GM12878 (cell line): Measurements from ENCODE around the gene DNAH3. TPM values are rescaled to one million over a fixed set of nuclear protein-coding genes. Genes with fewer than 3 reads are reported as not detected.

Experiments
- ATAC-seq: fragments of 200-7000 bp; cut with Tn5 transposase; 3 replicates; pipeline ENCODE4 v1.9.1; 2020; ENCODE audit warnings: mild to moderate bottlenecking, moderate library complexity
- BruUV-seq: library from RNA; stranded (reverse); fragments of 400-500 nt; replicated peaks from 2 replicates; lab custom pipeline; 2021; lab: Mats Ljungman, UMichigan
- CTCF ChIA-PET: fragments of 300-600 bp; sonication (Branson Sonifier 250); formaldehyde crosslinking; extraction: SDS; loops from one replicate; lab custom pipeline; 2021; ENCODE audit warnings: inconsistent platforms; lab: Yijun Ruan, JAX
- POLR2A ChIA-PET: fragments of 350-600 bp; formaldehyde crosslinking; extraction: SDS; loops from one replicate; lab custom pipeline; 2021; ENCODE audit warnings: inconsistent platforms; lab: Charles Lee
- RAD21 ChIA-PET: fragments of 300-600 bp; sonication (Branson Sonifier 250); formaldehyde crosslinking; loops from one replicate; lab custom pipeline; 2023; ENCODE audit warnings: antibody characterized with exemption; ENCODE audit not compliant: unreplicated experiment; lab: Charles Lee
- SMC1A ChIA-PET: fragments of 300-600 bp; sonication (Branson Sonifier 250); formaldehyde crosslinking; loops from one replicate; lab custom pipeline; 2023; ENCODE audit not compliant: unreplicated experiment, uncharacterized antibody; lab: Charles Lee
- DNase-seq: peaks from one replicate; pipeline ENCODE4 v3.0.0-alpha.2; 2011; ENCODE audit warnings: low read depth, low spot score
- FAIRE-seq: peaks from 3 replicates; lab custom pipeline; 2011; peaks lifted over from hg19 to GRCh38; lab: Jason Lieb, UNC
- H2AFZ ChIP-seq: 2 replicates; pipeline ENCODE4 v1.6.0; 2011; ENCODE audit warnings: low read depth, low read length, control low read depth; ENCODE audit not compliant: control insufficient read depth
- H3K27ac ChIP-seq: 2 replicates; pipeline ENCODE4 v1.5.1; 2011; ENCODE audit warnings: control low read depth; ENCODE audit not compliant: control insufficient read depth, insufficient read depth
- H3K27me3 ChIP-seq, 2 experiments: replicated peaks in 1 of 2; 2 replicates each; pipeline versions ENCODE4 v1.6.0 to v1.6.1; 2011; ENCODE audit warnings: low read length in 1 of 2; ENCODE audit not compliant: control insufficient read depth in 2 of 2, insufficient read depth in 2 of 2
- H3K36me3 ChIP-seq, 2 experiments: 2 replicates each; pipeline ENCODE4 v1.5.1; 2011; ENCODE audit warnings: low read length in 1 of 2; ENCODE audit not compliant: control insufficient read depth in 2 of 2, insufficient read depth in 2 of 2
- H3K4me1 ChIP-seq: 2 replicates; pipeline ENCODE4 v1.6.1; 2011; ENCODE audit warnings: mild to moderate bottlenecking, low read length, moderate library complexity, mixed read lengths; ENCODE audit not compliant: control insufficient read depth, insufficient read depth
- H3K4me2 ChIP-seq: 2 replicates; pipeline ENCODE4 v1.6.0; 2011; ENCODE audit warnings: control low read depth; ENCODE audit not compliant: control insufficient read depth, insufficient read depth
- H3K4me3 ChIP-seq: fragments of 200-600 bp; sonication (generic); 2 replicates; pipeline ENCODE4 v1.5.1; 2016
- H3K79me2 ChIP-seq: 2 replicates; pipeline ENCODE4 v1.6.0; 2011; ENCODE audit warnings: low read length; ENCODE audit not compliant: control insufficient read depth, insufficient read depth
- H3K9ac ChIP-seq: 2 replicates; pipeline ENCODE4 v1.8.0; 2011; ENCODE audit warnings: low read length, control low read depth, mixed read lengths; ENCODE audit not compliant: control insufficient read depth, insufficient read depth
- H3K9me3 ChIP-seq: replicated peaks from 3 replicates; pipeline ENCODE4 v1.5.1; 2011; ENCODE audit warnings: mild to moderate bottlenecking, low read length; ENCODE audit not compliant: control insufficient read depth, insufficient read depth
- H4K20me1 ChIP-seq: 2 replicates; pipeline ENCODE4 v1.6.0; 2011; ENCODE audit not compliant: control insufficient read depth, insufficient read depth
- BACH1 ChIP-seq: fragments of 450-650 bp; IDR thresholded peaks from 2 replicates; pipeline ENCODE4 v1.6.1; 2017; ENCODE audit warnings: mild to moderate bottlenecking, borderline replicate concordance
- CBX3 ChIP-seq: fragments of 200-600 bp; sonication (generic); IDR thresholded peaks from 2 replicates; pipeline ENCODE4 v1.6.1; 2016; ENCODE audit warnings: low read depth, borderline replicate concordance
- CREM ChIP-seq: IDR thresholded peaks from 2 replicates; pipeline ENCODE4 v1.6.1; 2014; ENCODE audit warnings: antibody characterized with exemption, low read depth
- DPF2 ChIP-seq: fragments of 450-650 bp; IDR thresholded peaks from 2 replicates; pipeline ENCODE4 v1.6.1; 2017; ENCODE audit warnings: mild to moderate bottlenecking
- IRF4 ChIP-seq: IDR thresholded peaks from 2 replicates; pipeline ENCODE4 v1.6.1; 2011; ENCODE audit warnings: low read depth, low read length
- KLF5 ChIP-seq: fragments of 450-650 bp; IDR thresholded peaks from 2 replicates; pipeline ENCODE4 v1.6.1; 2014; ENCODE audit warnings: mild to moderate bottlenecking; ENCODE audit not compliant: partially characterized antibody
- MYB ChIP-seq: fragments of 150-350 bp; IDR thresholded peaks from 2 replicates; pipeline ENCODE4 v1.6.1; 2014; ENCODE audit warnings: mild to moderate bottlenecking, low read depth, low read length, borderline replicate concordance
- RAD21 ChIP-seq: IDR thresholded peaks from 2 replicates; pipeline ENCODE4 v1.6.1; 2011; ENCODE audit warnings: mild to moderate bottlenecking, low read depth, low read length, moderate library complexity; ENCODE audit not compliant: insufficient read depth
- RB1 ChIP-seq: fragments of 450-650 bp; formaldehyde crosslinking; IDR thresholded peaks from 2 replicates; pipeline ENCODE4 v1.6.1; 2017; ENCODE audit warnings: mild to moderate bottlenecking, borderline replicate concordance
- USF2 ChIP-seq: IDR thresholded peaks from 2 replicates; pipeline ENCODE4 v1.6.1; 2011; ENCODE audit warnings: low read depth, low read length, improper control_type of control experiment, borderline replicate concordance
- ZNF622 ChIP-seq: fragments of 450-650 bp; IDR thresholded peaks from 2 replicates; pipeline ENCODE4 v1.6.1; 2017; ENCODE audit warnings: mild to moderate bottlenecking, inconsistent platforms
- ZNF687 ChIP-seq: fragments of 450-650 bp; IDR thresholded peaks from 2 replicates; pipeline ENCODE4 v1.6.1; 2017; ENCODE audit warnings: mild to moderate bottlenecking, moderate library complexity
- ZZZ3 ChIP-seq: IDR thresholded peaks from 2 replicates; pipeline ENCODE4 v1.6.1; 2011; ENCODE audit warnings: low read depth; ENCODE audit not compliant: control insufficient read depth, insufficient read length
- WGBS: methylation state at CpG from one replicate; pipeline ENCODE4 v1.1.6; 2016; ENCODE audit warnings: low lambda C conversion rate; ENCODE audit not compliant: insufficient replicate concordance, insufficient coverage; ENCODE audit errors: missing lambda C conversion rate; 5-methylcytosine and 5-hydroxymethylcytosine counted together
- in situ Hi-C: fragments of 300-500 bp; cut with MboI; formaldehyde crosslinking; loops from 9 replicates; pipeline ENCODE4 v1.14.3; 2018; ENCODE audit warnings: mixed read lengths
- intact Hi-C: fragments of 100-400 bp; cut with micrococcal nuclease; formaldehyde crosslinking; loops from one replicate; pipeline ENCODE4 v1.14.2; 2022; ENCODE audit not compliant: unreplicated experiment
- polyA plus RNA-seq, 11 experiments: library from polyadenylated mRNA; depleted of rRNA in 4 of 11; unstranded in 6 of 11; stranded (reverse) in 5 of 11; fragments of >200 nt; fragmentation: Nextera tagmentation in 4 of 11; fragmentation: Illumina TruSeq in 1 of 11; extraction: Ambion mirVana in 4 of 11; extraction: Trizol in 1 of 11; gene quantifications; 1 replicate in 1 of 11; 2 replicates in 10 of 11; pipeline versions ENCODE4 v1.2.1 to v1.2.3, GENCODE V29; 2011 to 2016; ENCODE audit warnings: inconsistent platforms in 2 of 11, missing spikeins in 2 of 11, low read depth in 1 of 11
- total RNA-seq, 4 experiments: library from RNA; depleted of rRNA in 3 of 4; stranded (reverse); fragments of >200 nt in 3 of 4; fragmentation: Illumina TruSeq in 1 of 4; extraction: Trizol in 1 of 4; gene quantifications; 2 replicates each; pipeline versions ENCODE4 v1.2.1 to v1.2.3, GENCODE V29; 2013 to 2021

Gene DNAH3
- total and polyA plus RNA-seq, 10 of the 15 experiments (the other 5 are each of a cell fraction or from before 2014, with no cell fraction given): under 0.01 to 0.04 (median 0.04) TPM; not detected in 5

- SMC1A ChIA-PET: interaction anchor here (0.8 to 4.4 kb wide), 12 partner anchors 10 to 1494 kb away, joined by 3 to 57 read pairs (median 4); partner anchors contain the start of genes CRYM and LDAF1
- FAIRE-seq (no peak), ATAC-seq (no peak), DNase-seq (no peak)
- Histone ChIP-seq H3K79me2 (no peaks in the 10 kb centered on the region), H3K36me3 (no peaks in the 10 kb centered on the region), H3K27ac (no peak overlapping the region), H3K27me3 (no peaks in the 10 kb centered on the region), H4K20me1 (no peaks in the 10 kb centered on the region), H3K9ac (no peak overlapping the region), H3K4me1 (peaks cover 10% of the 10 kb centered on the region), H3K4me3 (no peak overlapping the region), H2AFZ (no peak overlapping the region), H3K9me3 (peaks cover 3% of the 10 kb centered on the region; the same call in 2 of the 3 replicates), H3K4me2 (no peak overlapping the region)
- POLR2A ChIA-PET: interaction anchor here (1.0 kb wide), 1 partner anchor 111 kb away, joined by 3 read pairs; no protein-coding TSS in a partner anchor
- WGBS: 72% methylated on average over 4 of the region's 4 CpGs
- intact Hi-C loops (no loop called here), in situ Hi-C loops (no loop called here)
- CTCF ChIA-PET: interaction anchor here (0.8 to 5.7 kb wide), 11 partner anchors 9 to 1495 kb away, joined by 3 to 75 read pairs (median 9); partner anchors contain the start of genes CRYM and LDAF1
- BruUV-seq: no TSS peak
- RAD21 ChIA-PET: interaction anchor here (0.7 to 4.9 kb wide), 6 partner anchors 32 to 113 kb away, joined by 3 to 62 read pairs (median 4); partner anchors contain the start of genes CRYM and LDAF1
- no peak for TF ChIP-seq USF2
- no peak for TF ChIP-seq CBX3
- no peak for TF ChIP-seq BACH1
- TF ChIP-seq CREM: no peak
- no peak for TF ChIP-seq RB1
- TF ChIP-seq RAD21: no peak
- TF ChIP-seq ZNF622: no peak
- no peak for TF ChIP-seq MYB
- no peak for TF ChIP-seq ZNF687
- no peak for TF ChIP-seq ZZZ3
- no peak for TF ChIP-seq KLF5
- TF ChIP-seq DPF2: no peak
- TF ChIP-seq IRF4: no peak
Measured at GRCh38 chr16:21190013-21190412, 39.4 kb upstream of the DNAH3 start.
